ENCODE results near the gene EHD2. TPM values are rescaled to one million over a fixed set of nuclear protein-coding genes. Genes with fewer than 3 reads are reported as not detected.

The EHD2 gene
- total RNA-seq, 6 experiments from 2014 or later, result 321 to 395 (median 334) TPM

- no peaks in the 10 kb centered on the region for H3K9me3 Mint-ChIP-seq
- no peak overlapping the region for H3K4me3 Mint-ChIP-seq
- H3K4me1 Mint-ChIP-seq (ENCODE audit: low read depth), result no peaks in the 10 kb centered on the region
- DNase-seq, result no peak
- peaks cover 47% of the 10 kb centered on the region for H3K36me3 Mint-ChIP-seq (ENCODE audit: low read depth)
- H3K27me3 Mint-ChIP-seq (ENCODE audit: insufficient read depth), result peaks cover 21% of the 10 kb centered on the region
- TF ChIP-seq, protein P1, sequence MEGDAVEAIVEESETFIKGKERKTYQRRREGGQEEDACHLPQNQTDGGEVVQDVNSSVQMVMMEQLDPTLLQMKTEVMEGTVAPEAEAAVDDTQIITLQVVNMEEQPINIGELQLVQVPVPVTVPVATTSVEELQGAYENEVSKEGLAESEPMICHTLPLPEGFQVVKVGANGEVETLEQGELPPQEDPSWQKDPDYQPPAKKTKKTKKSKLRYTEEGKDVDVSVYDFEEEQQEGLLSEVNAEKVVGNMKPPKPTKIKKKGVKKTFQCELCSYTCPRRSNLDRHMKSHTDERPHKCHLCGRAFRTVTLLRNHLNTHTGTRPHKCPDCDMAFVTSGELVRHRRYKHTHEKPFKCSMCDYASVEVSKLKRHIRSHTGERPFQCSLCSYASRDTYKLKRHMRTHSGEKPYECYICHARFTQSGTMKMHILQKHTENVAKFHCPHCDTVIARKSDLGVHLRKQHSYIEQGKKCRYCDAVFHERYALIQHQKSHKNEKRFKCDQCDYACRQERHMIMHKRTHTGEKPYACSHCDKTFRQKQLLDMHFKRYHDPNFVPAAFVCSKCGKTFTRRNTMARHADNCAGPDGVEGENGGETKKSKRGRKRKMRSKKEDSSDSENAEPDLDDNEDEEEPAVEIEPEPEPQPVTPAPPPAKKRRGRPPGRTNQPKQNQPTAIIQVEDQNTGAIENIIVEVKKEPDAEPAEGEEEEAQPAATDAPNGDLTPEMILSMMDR (IDR thresholded peaks at IDR 0.05), result no peak
- H3K27ac Mint-ChIP-seq, result no peak overlapping the region
These were observed 42.8 kb downstream of the EHD2 start for GRCh38 chr19:47755762-47756626.

DNA sequence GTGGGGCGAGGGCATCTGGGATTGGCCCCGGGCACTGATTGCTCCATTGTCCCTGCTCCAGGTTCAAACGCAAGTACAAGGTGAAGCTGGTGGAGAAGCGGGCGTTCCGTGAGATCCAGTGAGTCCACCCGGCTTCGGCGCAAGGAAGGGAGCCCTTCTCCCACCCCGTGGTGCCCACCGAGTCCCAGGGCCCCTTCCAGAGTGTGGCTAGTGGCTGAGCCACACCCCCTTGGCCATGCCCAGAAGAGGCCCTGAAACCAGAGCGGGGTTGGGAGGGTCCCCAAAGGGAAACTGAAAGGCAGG, 43.4 kb downstream of the EHD2 start:
- Mint-ChIP-seq H3K4me3 (no peak overlapping the region), H3K4me1 (ENCODE audit: low read depth) (no peaks in the 10 kb centered on the region), H3K36me3 (ENCODE audit: low read depth) (peaks cover 47% of the 10 kb centered on the region), H3K27ac (no peak overlapping the region), H3K27me3 (ENCODE audit: insufficient read depth) (peaks cover 20% of the 10 kb centered on the region), H3K9me3 (no peaks in the 10 kb centered on the region)
- DNase-seq, result no peak
- TF ChIP-seq, protein P1 (IDR thresholded peaks at IDR 0.05), result no peak

DNA sequence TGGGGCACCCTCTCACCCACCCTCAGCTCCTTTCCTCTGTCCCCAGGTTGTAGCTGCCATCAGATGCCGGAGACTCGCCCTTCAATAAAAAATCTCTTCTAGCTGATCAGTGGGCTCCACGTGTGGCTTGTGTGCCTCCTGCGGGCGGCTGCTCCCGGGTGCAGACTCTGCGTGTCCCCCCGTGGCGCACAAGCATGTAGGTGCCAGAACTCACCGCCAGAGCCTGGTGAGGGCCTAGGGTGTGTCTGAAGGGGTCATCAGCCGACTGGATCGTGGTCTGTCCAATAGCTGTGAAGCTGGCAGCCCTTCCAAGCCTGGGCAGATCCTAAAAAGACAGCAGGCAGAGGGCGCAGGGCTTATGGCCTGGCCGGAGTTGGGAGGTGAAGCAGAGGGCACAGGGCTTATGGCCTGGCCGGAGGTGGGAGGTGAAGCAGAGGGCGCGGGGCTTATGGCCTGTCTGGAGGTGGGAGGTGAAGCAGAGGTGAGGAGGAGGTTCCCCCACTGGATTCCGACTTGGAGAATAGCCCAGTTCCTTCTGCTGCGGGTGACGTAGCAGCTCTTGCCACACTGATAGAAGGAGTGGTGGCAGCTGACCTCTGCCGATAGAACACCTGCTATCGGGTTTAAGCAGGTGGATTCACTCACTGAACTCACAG, 43.9 kb downstream of the EHD2 start:
- Mint-ChIP-seq H3K4me1 (ENCODE audit: low read depth) (no peaks in the 10 kb centered on the region), H3K27ac (no peak overlapping the region), H3K4me3 (no peak overlapping the region; the same call in 1 of the 2 replicates), H3K9me3 (no peaks in the 10 kb centered on the region), H3K27me3 (ENCODE audit: insufficient read depth) (peaks cover 20% of the 10 kb centered on the region), H3K36me3 (ENCODE audit: low read depth) (peaks cover 47% of the 10 kb centered on the region)
- no peak for DNase-seq
- TF ChIP-seq, protein P1 (IDR thresholded peaks at IDR 0.05), result no peak

GRCh38 chr19:47757617-47758442, 44.6 kb downstream of the EHD2 start:
- H3K9me3 Mint-ChIP-seq, result no peaks in the 10 kb centered on the region
- peaks cover 47% of the 10 kb centered on the region for H3K36me3 Mint-ChIP-seq (ENCODE audit: low read depth)
- H3K27me3 Mint-ChIP-seq (ENCODE audit: insufficient read depth), result peaks cover 23% of the 10 kb centered on the region
- no peak overlapping the region for H3K4me3 Mint-ChIP-seq
- TF ChIP-seq, protein P1 (IDR thresholded peaks at IDR 0.05), result no peak
- H3K27ac Mint-ChIP-seq, result no peak overlapping the region
- no peak for DNase-seq
- peaks cover 4% of the 10 kb centered on the region; the same call in 1 of the 2 replicates for H3K4me1 Mint-ChIP-seq (ENCODE audit: low read depth)

DNA sequence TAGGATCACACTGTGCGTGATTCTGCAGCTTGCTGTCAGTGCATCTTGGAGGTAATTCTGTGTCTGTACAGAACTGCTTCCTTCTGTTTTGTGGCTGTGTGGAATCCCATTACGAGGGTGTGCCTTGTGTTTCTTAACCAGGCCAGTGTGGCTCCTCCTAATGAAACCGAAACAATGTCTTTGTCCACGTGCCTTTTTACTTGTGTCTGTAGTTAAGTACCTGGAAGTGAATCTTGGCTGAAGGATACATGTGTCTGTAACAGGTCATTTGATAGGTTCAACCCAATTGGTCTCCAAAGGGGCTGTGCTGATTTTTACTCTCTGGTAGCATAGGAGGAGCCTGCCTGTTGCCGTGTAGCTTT, 45.2 kb downstream of the EHD2 start:
- DNase-seq, result no peak
- Mint-ChIP-seq H3K4me3 (no peak overlapping the region), H3K36me3 (ENCODE audit: low read depth) (peaks cover 41% of the 10 kb centered on the region), H3K27me3 (ENCODE audit: insufficient read depth) (peaks cover 20% of the 10 kb centered on the region), H3K27ac (no peak overlapping the region), H3K4me1 (ENCODE audit: low read depth) (peaks cover 6% of the 10 kb centered on the region; the same call in 1 of the 2 replicates), H3K9me3 (no peaks in the 10 kb centered on the region)
- TF ChIP-seq, protein P1 (IDR thresholded peaks at IDR 0.05), result no peak
